Measurements from ENCODE around the gene BCAT1.

- TF ChIP-seq, protein P1, sequence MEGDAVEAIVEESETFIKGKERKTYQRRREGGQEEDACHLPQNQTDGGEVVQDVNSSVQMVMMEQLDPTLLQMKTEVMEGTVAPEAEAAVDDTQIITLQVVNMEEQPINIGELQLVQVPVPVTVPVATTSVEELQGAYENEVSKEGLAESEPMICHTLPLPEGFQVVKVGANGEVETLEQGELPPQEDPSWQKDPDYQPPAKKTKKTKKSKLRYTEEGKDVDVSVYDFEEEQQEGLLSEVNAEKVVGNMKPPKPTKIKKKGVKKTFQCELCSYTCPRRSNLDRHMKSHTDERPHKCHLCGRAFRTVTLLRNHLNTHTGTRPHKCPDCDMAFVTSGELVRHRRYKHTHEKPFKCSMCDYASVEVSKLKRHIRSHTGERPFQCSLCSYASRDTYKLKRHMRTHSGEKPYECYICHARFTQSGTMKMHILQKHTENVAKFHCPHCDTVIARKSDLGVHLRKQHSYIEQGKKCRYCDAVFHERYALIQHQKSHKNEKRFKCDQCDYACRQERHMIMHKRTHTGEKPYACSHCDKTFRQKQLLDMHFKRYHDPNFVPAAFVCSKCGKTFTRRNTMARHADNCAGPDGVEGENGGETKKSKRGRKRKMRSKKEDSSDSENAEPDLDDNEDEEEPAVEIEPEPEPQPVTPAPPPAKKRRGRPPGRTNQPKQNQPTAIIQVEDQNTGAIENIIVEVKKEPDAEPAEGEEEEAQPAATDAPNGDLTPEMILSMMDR (IDR thresholded peaks at IDR 0.05 in 2 of 3, conservative IDR thresholded peaks at IDR 0.05 in 1 of 3; ENCODE audit: insufficient read depth in 2 of 3, low read depth in 1 of 3, low read length in 3 of 3): no peak
- no peak for TF ChIP-seq ZNF431 (CRISPR knock-in tag; IDR thresholded peaks at IDR 0.05)
- no peak for TF ChIP-seq TCF7 (IDR thresholded peaks at IDR 0.05; ENCODE audit: borderline replicate concordance)
- TF ChIP-seq ZNF212 (CRISPR knock-in tag; IDR thresholded peaks at IDR 0.05): no peak
- TF ChIP-seq ZNF140 (CRISPR knock-in tag; IDR thresholded peaks at IDR 0.05): no peak
- TF ChIP-seq SMC3 (conservative IDR thresholded peaks at IDR 0.05; ENCODE audit: insufficient read depth, low read depth, low read length): no peak
- TF ChIP-seq RFX5 (IDR thresholded peaks at IDR 0.05; ENCODE audit: low read depth, low read length): no peak
- no peak for TF ChIP-seq REST (IDR thresholded peaks at IDR 0.05; ENCODE audit: borderline replicate concordance)
- no peak for TF ChIP-seq REST (CRISPR knock-in tag; IDR thresholded peaks at IDR 0.05; ENCODE audit: low read depth)
- no peak for TF ChIP-seq TAF1 (IDR thresholded peaks at IDR 0.05; ENCODE audit: control insufficient read depth, extremely low read depth, insufficient read depth, low read length, severe bottlenecking)
- no peak for TF ChIP-seq CBX5 (IDR thresholded peaks at IDR 0.05; ENCODE audit: borderline replicate concordance, low read depth)
- TF ChIP-seq EZH2 (IDR thresholded peaks at IDR 0.05; ENCODE audit: borderline replicate concordance, low read depth, low read length): no peak
Observed at GRCh38 chr12:24851341-24851740, 97.6 kb downstream of the BCAT1 start.
